CD14-positive monocyte (primary cell): ENCODE results near the gene TNPO1. TPM values are rescaled to one million over a fixed set of nuclear protein-coding genes. Genes with fewer than 3 reads are reported as not detected.
A peak's percentile ranks its signal among the peaks of the same experiment; 100 is the strongest.

Experiments used
- DNase-seq, 3 donors: peaks; one replicate each; pipeline ENCODE4 v3.0.0-alpha.2; 2011 to 2022
- H2AFZ ChIP-seq: 2 replicates; pipeline ENCODE4 v1.6.0; 2012; ENCODE audit warnings: mild to moderate bottlenecking, low read depth, low read length, inconsistent platforms; ENCODE audit not compliant: insufficient read depth, poor library complexity, severe bottlenecking
- H3K27ac ChIP-seq, 2 donors: 1 replicate in 1 of 2; 2 replicates in 1 of 2; pipeline ENCODE4 v1.5.1; 2012 to 2013; ENCODE audit warnings: low read length in 2 of 2, control low read depth in 1 of 2, inconsistent platforms in 1 of 2, low read depth in 1 of 2, mild to moderate bottlenecking in 1 of 2
- H3K27me3 ChIP-seq, 2 donors: one replicate each; pipeline versions ENCODE4 v1.6.0 to v1.6.1; 2011 to 2013; ENCODE audit warnings: low read length in 2 of 2; ENCODE audit not compliant: control insufficient read depth in 2 of 2, insufficient read depth in 2 of 2
- H3K36me3 ChIP-seq, 2 donors: replicated peaks in 1 of 2; 1 replicate in 1 of 2; 2 replicates in 1 of 2; pipeline versions ENCODE4 v1.5.1 to v1.6.1; 2012 to 2013; ENCODE audit warnings: low read length in 2 of 2, control low read depth in 1 of 2, inconsistent platforms in 1 of 2, mild to moderate bottlenecking in 1 of 2; ENCODE audit not compliant: insufficient read depth in 2 of 2, control insufficient read depth in 1 of 2
- H3K4me1 ChIP-seq, 2 donors: 1 replicate in 1 of 2; 2 replicates in 1 of 2; pipeline versions ENCODE4 v1.5.1 to v1.6.1; 2012 to 2013; ENCODE audit warnings: low read length in 2 of 2, control low read depth in 1 of 2, inconsistent platforms in 1 of 2, mild to moderate bottlenecking in 1 of 2, moderate library complexity in 1 of 2; ENCODE audit not compliant: insufficient read depth in 2 of 2, control insufficient read depth in 1 of 2
- H3K4me2 ChIP-seq: replicated peaks from 2 replicates; pipeline ENCODE3; 2012; ENCODE audit warnings: low read length, moderate library complexity, mild to moderate bottlenecking; ENCODE audit not compliant: poor library complexity, severe bottlenecking; ENCODE audit errors: extremely low read depth
- H3K4me3 ChIP-seq, 3 experiments: fragments of 200-600 bp in 1 of 3; sonication (generic) in 1 of 3; replicated peaks in 1 of 3; 1 replicate in 2 of 3; 2 replicates in 1 of 3; pipeline ENCODE4 v1.5.1; 2011 to 2013; ENCODE audit warnings: low read length in 3 of 3, mild to moderate bottlenecking in 3 of 3, control low read depth in 2 of 3, low read depth in 2 of 3, inconsistent platforms in 1 of 3, moderate library complexity in 1 of 3
- H3K79me2 ChIP-seq: 2 replicates; pipeline ENCODE4 v1.6.0; 2012; ENCODE audit warnings: mild to moderate bottlenecking, control low read depth, inconsistent platforms, low read length, moderate library complexity; ENCODE audit not compliant: insufficient read depth
- H3K9ac ChIP-seq: 2 replicates; pipeline ENCODE4 v1.6.0; 2017; ENCODE audit warnings: low read length, mild to moderate bottlenecking; ENCODE audit not compliant: insufficient read depth, poor library complexity, severe bottlenecking
- H3K9me3 ChIP-seq, 2 donors: replicated peaks in 1 of 2; 1 replicate in 1 of 2; 2 replicates in 1 of 2; pipeline versions ENCODE4 v1.5.1 to v1.6.1; 2012 to 2013; ENCODE audit warnings: low read length in 2 of 2, control low read depth in 1 of 2; ENCODE audit not compliant: control insufficient read depth in 1 of 2, insufficient read depth in 1 of 2
- H4K20me1 ChIP-seq: 2 replicates; pipeline ENCODE4 v1.6.0; 2012; ENCODE audit warnings: mild to moderate bottlenecking, low read length, control low read depth, moderate library complexity; ENCODE audit not compliant: insufficient read depth
- H3K27ac Mint-ChIP-seq, 7 donors: one replicate each; pipeline ENCODE4 v1.8.0; 2020; ENCODE audit warnings: mild to moderate bottlenecking in 7 of 7, mixed read lengths in 7 of 7, moderate library complexity in 6 of 7, inconsistent platforms in 2 of 7
- H3K27me3 Mint-ChIP-seq, 3 donors: one replicate each; pipeline ENCODE4 v1.8.0; 2021 to 2022; ENCODE audit warnings: low read depth in 3 of 3, mild to moderate bottlenecking in 3 of 3, mixed read lengths in 3 of 3, moderate library complexity in 3 of 3, inconsistent platforms in 1 of 3
- H3K36me3 Mint-ChIP-seq, 2 donors: one replicate each; pipeline ENCODE4 v1.8.0; 2020; ENCODE audit warnings: mixed read lengths in 2 of 2, inconsistent platforms in 1 of 2, mild to moderate bottlenecking in 1 of 2
- H3K4me1 Mint-ChIP-seq: one replicate; pipeline ENCODE4 v1.8.0; 2020; ENCODE audit warnings: mild to moderate bottlenecking, mixed read lengths
- H3K4me3 Mint-ChIP-seq, 2 donors: one replicate each; pipeline ENCODE4 v1.8.0; 2020; ENCODE audit warnings: mild to moderate bottlenecking in 2 of 2, mixed read lengths in 2 of 2, moderate library complexity in 1 of 2
- H3K9me3 Mint-ChIP-seq, 7 donors: one replicate each; pipeline ENCODE4 v1.8.0; 2020 to 2022; ENCODE audit warnings: mixed read lengths in 7 of 7, mild to moderate bottlenecking in 6 of 7, moderate library complexity in 6 of 7, inconsistent platforms in 2 of 7
- WGBS: methylation state at CpG from one replicate; pipeline ENCODE4 v1.1.5; 2013; ENCODE audit warnings: missing lambda C conversion rate; ENCODE audit not compliant: insufficient coverage; 5-methylcytosine and 5-hydroxymethylcytosine counted together
- intact Hi-C, 2 donors: fragments of 100-400 bp; cut with micrococcal nuclease; formaldehyde crosslinking; loops; one replicate each; pipeline versions ENCODE4 v1.15.0 to v1.15.1; 2023
- polyA plus RNA-seq, 3 donors: library from polyadenylated mRNA; depleted of rRNA in 1 of 3; unstranded in 2 of 3; stranded (reverse) in 1 of 3; fragments of 300-500 nt in 2 of 3; fragments of >200 nt in 1 of 3; fragmentation: Illumina TruSeq in 2 of 3; gene quantifications; 1 replicate in 2 of 3; 2 replicates in 1 of 3; pipeline ENCODE4 v1.2.3, GENCODE V29; 2012 to 2021
- TF ChIP-seq, protein P1 (sequence below): fragments of 200-600 bp; IDR thresholded peaks from one replicate; pipeline ENCODE4 v1.8.0; 2022; ENCODE audit warnings: antibody characterized with exemption, mild to moderate bottlenecking

The TNPO1 gene
- polyA plus RNA-seq, 3 donors = 9.3 to 28.1 (median 26.3) TPM

DNA sequence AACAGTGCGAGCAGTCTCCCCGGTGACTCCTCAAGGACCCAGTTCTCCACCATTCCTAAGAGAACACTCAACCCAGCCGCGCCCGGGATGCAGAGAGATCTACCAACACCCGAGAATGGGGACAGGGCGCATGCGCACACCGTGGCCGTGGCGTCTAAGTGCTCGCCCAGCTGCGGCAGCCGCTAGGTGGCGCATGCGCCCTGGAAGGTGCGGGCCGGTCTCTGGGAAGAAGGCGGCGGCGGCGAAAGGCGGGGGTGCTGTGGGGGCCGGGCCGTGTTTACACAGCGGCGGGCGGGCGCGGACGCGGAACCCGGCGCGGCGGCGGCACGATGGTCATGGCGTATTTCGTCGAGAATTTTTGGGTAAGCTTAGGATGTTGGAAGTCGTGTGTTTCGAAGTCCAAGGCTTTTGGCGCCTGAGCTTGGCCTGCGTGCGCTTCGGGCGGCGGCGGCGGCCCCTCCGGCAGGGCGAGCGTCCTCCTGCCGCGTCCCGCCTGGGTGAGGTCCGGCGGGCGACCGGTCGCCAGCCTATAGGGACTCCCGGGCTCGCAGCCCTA is 139.4 kb downstream of the TNPO1 start, which contains the start of gene FCHO2:
TSS of gene FCHO2 (plus strand) at position 274 of the 556 bp plus-strand sequence. CDS start at position 330, 56 bp downstream.
- peaks cover 4 to 13% of the 10 kb centered on the region in 2 donors for H3K36me3 Mint-ChIP-seq
- Histone ChIP-seq H3K9ac (peak within 1 kb of the TSS; percentile 82), H3K27me3 (peaks cover 0 to 35% of the 10 kb centered on the region in 2 donors), H3K79me2 (peaks cover 21% of the 10 kb centered on the region), H3K36me3 (no peaks in the 10 kb centered on the region), H3K4me1 (peaks cover 30 to 47% of the 10 kb centered on the region in 2 donors), H4K20me1 (peaks cover 38% of the 10 kb centered on the region), H3K4me3 (peak within 1 kb of the TSS; percentile 54 to 86 (median 84)), H2AFZ (peak within 1 kb of the TSS; percentile 98), H3K9me3 (no peaks in the 10 kb centered on the region), H3K4me2 (peak within 1 kb of the TSS; percentile 84), H3K27ac (peak within 1 kb of the TSS; percentile 79 to 90)
- peak within 1 kb of the TSS; percentile 96 to 97 for H3K4me3 Mint-ChIP-seq
- H3K9me3 Mint-ChIP-seq = no peaks in the 10 kb centered on the region
- intact Hi-C loops = loop anchor here in 1 of 2 donors (5.0 kb wide), 1 partner anchor 139 kb away; the partner anchor contains the start of gene TNPO1
- peak; percentile 93 to 96 (median 94) for DNase-seq
- peak within 1 kb of the TSS; percentile 86 to 98 (median 91) for H3K27ac Mint-ChIP-seq
- TF ChIP-seq, protein P1, sequence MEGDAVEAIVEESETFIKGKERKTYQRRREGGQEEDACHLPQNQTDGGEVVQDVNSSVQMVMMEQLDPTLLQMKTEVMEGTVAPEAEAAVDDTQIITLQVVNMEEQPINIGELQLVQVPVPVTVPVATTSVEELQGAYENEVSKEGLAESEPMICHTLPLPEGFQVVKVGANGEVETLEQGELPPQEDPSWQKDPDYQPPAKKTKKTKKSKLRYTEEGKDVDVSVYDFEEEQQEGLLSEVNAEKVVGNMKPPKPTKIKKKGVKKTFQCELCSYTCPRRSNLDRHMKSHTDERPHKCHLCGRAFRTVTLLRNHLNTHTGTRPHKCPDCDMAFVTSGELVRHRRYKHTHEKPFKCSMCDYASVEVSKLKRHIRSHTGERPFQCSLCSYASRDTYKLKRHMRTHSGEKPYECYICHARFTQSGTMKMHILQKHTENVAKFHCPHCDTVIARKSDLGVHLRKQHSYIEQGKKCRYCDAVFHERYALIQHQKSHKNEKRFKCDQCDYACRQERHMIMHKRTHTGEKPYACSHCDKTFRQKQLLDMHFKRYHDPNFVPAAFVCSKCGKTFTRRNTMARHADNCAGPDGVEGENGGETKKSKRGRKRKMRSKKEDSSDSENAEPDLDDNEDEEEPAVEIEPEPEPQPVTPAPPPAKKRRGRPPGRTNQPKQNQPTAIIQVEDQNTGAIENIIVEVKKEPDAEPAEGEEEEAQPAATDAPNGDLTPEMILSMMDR = peak; percentile 76
- peaks cover 10 to 17% (median 13%) of the 10 kb centered on the region in 3 donors for H3K27me3 Mint-ChIP-seq
- under 1% methylated on average over 64 of the region's 64 CpGs for WGBS
- H3K4me1 Mint-ChIP-seq = peaks cover 37% of the 10 kb centered on the region

DNA sequence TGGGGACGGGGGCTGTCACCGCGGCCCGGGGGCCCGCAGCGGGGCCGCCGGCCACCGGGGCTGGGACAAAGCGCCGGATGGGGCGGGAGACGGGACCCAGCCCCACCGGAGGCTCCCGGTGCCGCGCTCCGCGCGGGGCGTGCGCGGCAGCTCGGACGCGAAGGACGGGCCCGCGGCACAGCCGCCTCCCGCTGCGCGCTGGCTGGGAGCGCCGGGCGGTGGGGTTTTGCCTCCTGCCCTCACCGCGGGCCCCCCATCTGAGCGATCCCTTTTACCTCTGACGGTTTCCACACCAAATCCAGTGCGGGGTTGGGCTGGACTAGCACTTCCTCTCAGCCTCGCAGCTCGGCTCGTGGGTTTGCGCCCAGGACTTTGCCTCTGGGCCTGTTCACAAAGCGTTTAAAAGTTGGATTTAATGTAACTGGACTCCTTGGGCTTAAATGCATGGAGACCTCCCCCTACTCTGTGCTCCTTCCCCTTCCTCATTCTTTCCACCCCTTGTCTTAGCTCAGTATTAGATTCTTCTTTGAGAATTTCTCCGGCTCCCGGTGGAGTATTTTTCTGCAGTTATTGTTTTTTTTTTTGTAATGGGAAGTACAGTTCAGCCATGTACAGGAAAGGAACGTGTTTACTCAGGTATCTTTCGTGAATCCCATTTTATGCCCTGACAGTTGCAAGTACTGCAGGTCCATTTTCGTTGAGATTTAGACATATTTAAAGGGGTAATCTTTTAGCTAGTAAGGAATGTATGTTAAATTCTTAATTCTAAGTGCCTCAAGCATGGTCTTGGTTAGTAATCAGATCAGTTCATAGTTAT is 140.1 kb downstream of the TNPO1 start:
- WGBS = under 1% methylated on average over 43 of the region's 51 CpGs
- peak overlapping the region; percentile 5 to 88 (median 84) for H3K27ac Mint-ChIP-seq
- peaks cover 4 to 13% of the 10 kb centered on the region in 2 donors for H3K36me3 Mint-ChIP-seq
- Histone ChIP-seq H2AFZ (peak overlapping the region; percentile 98), H3K9me3 (no peaks in the 10 kb centered on the region), H3K9ac (peak overlapping the region; percentile 82), H3K4me3 (peak overlapping the region; percentile 54 to 86 (median 84)), H3K4me1 (peaks cover 27 to 40% of the 10 kb centered on the region in 2 donors), H3K27me3 (peaks cover 0 to 35% of the 10 kb centered on the region in 2 donors), H4K20me1 (peaks cover 44% of the 10 kb centered on the region), H3K27ac (peak overlapping the region in 1 of 2 donors; percentile 90), H3K36me3 (no peaks in the 10 kb centered on the region), H3K4me2 (peak overlapping the region; percentile 84), H3K79me2 (peaks cover 21% of the 10 kb centered on the region)
- intact Hi-C loops = loop anchor here in 1 of 2 donors (5.0 kb wide), 1 partner anchor 139 kb away; the partner anchor contains the start of gene TNPO1
- DNase-seq = peak; percentile 26 to 46 (median 45)
- peaks cover 10 to 17% (median 13%) of the 10 kb centered on the region in 3 donors for H3K27me3 Mint-ChIP-seq
- peak overlapping the region; percentile 96 to 97 for H3K4me3 Mint-ChIP-seq
- peaks cover 34% of the 10 kb centered on the region for H3K4me1 Mint-ChIP-seq
- no peaks in the 10 kb centered on the region for H3K9me3 Mint-ChIP-seq
- TF ChIP-seq, protein P1 = no peak
